ENCODE results near the gene SEL1L3.

DNA sequence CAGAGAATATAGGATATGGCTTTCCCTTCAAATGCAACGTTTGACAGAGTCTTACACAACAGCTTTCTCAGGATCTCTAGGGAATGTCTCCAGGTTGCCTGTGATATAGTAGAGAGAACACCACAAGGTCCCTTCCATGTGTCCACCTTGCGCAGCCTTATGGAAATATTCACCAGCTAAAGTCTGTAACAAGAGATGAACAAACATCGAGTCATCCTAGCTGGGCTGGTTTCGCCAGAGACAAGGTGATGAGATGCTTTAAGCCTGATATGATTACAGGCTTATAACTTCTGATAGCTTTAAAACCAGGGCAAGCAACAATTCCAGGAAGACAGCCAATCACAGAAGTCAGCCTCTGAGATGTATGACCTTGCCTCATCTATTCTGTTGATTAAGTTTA is 83.8 kb downstream of the SEL1L3 start:
- TF ChIP-seq, protein P1, sequence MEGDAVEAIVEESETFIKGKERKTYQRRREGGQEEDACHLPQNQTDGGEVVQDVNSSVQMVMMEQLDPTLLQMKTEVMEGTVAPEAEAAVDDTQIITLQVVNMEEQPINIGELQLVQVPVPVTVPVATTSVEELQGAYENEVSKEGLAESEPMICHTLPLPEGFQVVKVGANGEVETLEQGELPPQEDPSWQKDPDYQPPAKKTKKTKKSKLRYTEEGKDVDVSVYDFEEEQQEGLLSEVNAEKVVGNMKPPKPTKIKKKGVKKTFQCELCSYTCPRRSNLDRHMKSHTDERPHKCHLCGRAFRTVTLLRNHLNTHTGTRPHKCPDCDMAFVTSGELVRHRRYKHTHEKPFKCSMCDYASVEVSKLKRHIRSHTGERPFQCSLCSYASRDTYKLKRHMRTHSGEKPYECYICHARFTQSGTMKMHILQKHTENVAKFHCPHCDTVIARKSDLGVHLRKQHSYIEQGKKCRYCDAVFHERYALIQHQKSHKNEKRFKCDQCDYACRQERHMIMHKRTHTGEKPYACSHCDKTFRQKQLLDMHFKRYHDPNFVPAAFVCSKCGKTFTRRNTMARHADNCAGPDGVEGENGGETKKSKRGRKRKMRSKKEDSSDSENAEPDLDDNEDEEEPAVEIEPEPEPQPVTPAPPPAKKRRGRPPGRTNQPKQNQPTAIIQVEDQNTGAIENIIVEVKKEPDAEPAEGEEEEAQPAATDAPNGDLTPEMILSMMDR (conservative IDR thresholded peaks at IDR 0.05 in 1 of 2, IDR thresholded peaks at IDR 0.05 in 1 of 2; ENCODE audit: low read depth in 1 of 2, low read length in 2 of 2): no peak
- TF ChIP-seq EZH2 (IDR thresholded peaks at IDR 0.05; ENCODE audit: low read length, missing control alignments): no peak
